ENCODE data around the gene BTBD1.
"Not testable (repeated sequence)": the region's sequence is repeated elsewhere in the genome, so short reads cannot be mapped to it uniquely, and the experiment has no call there.

GRCh38 chr15:83000672-83001031 is 66.4 kb downstream of the BTBD1 start:
- TF ChIP-seq, protein P1, sequence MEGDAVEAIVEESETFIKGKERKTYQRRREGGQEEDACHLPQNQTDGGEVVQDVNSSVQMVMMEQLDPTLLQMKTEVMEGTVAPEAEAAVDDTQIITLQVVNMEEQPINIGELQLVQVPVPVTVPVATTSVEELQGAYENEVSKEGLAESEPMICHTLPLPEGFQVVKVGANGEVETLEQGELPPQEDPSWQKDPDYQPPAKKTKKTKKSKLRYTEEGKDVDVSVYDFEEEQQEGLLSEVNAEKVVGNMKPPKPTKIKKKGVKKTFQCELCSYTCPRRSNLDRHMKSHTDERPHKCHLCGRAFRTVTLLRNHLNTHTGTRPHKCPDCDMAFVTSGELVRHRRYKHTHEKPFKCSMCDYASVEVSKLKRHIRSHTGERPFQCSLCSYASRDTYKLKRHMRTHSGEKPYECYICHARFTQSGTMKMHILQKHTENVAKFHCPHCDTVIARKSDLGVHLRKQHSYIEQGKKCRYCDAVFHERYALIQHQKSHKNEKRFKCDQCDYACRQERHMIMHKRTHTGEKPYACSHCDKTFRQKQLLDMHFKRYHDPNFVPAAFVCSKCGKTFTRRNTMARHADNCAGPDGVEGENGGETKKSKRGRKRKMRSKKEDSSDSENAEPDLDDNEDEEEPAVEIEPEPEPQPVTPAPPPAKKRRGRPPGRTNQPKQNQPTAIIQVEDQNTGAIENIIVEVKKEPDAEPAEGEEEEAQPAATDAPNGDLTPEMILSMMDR (IDR thresholded peaks at IDR 0.05), result not testable (repeated sequence)
- TF ChIP-seq POLR2A, EP300 (IDR thresholded peaks at IDR 0.05): not testable (repeated sequence)
